Measurements from ENCODE around the gene RB1.

RB1 gene

DNA sequence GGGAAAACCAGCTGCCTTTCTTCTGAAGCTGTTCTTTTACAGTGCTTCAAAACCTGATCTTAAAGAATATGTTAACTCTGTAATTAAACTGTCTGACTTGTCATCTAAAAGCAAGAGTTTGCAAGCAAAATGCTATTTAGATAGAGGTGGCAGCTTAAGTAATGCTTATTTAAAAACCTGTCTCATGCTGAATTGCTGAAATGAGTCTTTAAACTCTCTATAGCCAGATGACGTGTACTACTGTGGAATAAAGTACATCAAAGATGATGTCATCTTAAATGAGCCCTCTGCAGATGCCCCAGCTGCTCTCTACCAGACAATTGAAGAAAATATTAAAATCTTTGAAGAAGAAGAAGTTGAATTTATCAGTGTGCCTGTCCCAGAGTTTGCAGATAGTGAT lies 47.6 kb upstream of the RB1 start:
- Histone ChIP-seq H3K9ac (ENCODE audit: low read depth, low read length) (no peak overlapping the region), H3K36me3 (ENCODE audit: insufficient read depth, low read length) (peaks cover 80% of the 10 kb centered on the region), H3K4me2 (ENCODE audit: insufficient read depth, low read length) (no peak overlapping the region), H3K4me1 (ENCODE audit: insufficient read depth, low read length) (no peaks in the 10 kb centered on the region), H3K79me2 (ENCODE audit: insufficient read depth, low read length) (peaks cover 37% of the 10 kb centered on the region), H3K27ac (ENCODE audit: low read length) (no peak overlapping the region), H3K9me3 (ENCODE audit: insufficient read depth, low read length, severe bottlenecking) (no peaks in the 10 kb centered on the region), H4K20me1 (ENCODE audit: insufficient read depth, low read length) (peaks cover 11% of the 10 kb centered on the region; the same call in 1 of the 2 replicates), H3K27me3 (ENCODE audit: insufficient read depth, low read length, poor library complexity) (no peaks in the 10 kb centered on the region), H3K4me3 (ENCODE audit: low read depth in 1 of 2, low read length in 2 of 2) (no peak overlapping the region), H2AFZ (ENCODE audit: low read depth, low read length) (no peak overlapping the region)
- DNase-seq, result no peak
- TF ChIP-seq, protein P1, sequence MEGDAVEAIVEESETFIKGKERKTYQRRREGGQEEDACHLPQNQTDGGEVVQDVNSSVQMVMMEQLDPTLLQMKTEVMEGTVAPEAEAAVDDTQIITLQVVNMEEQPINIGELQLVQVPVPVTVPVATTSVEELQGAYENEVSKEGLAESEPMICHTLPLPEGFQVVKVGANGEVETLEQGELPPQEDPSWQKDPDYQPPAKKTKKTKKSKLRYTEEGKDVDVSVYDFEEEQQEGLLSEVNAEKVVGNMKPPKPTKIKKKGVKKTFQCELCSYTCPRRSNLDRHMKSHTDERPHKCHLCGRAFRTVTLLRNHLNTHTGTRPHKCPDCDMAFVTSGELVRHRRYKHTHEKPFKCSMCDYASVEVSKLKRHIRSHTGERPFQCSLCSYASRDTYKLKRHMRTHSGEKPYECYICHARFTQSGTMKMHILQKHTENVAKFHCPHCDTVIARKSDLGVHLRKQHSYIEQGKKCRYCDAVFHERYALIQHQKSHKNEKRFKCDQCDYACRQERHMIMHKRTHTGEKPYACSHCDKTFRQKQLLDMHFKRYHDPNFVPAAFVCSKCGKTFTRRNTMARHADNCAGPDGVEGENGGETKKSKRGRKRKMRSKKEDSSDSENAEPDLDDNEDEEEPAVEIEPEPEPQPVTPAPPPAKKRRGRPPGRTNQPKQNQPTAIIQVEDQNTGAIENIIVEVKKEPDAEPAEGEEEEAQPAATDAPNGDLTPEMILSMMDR (IDR thresholded peaks at IDR 0.05; ENCODE audit: borderline replicate concordance, extremely low read depth, low read length, poor library complexity, severe bottlenecking), result no peak
- TF ChIP-seq EZH2 (IDR thresholded peaks at IDR 0.05; ENCODE audit: borderline replicate concordance, low read depth, low read length, severe bottlenecking), result no peak
- ATAC-seq (ENCODE audit: insufficient read depth, low read depth), result no peak

DNA sequence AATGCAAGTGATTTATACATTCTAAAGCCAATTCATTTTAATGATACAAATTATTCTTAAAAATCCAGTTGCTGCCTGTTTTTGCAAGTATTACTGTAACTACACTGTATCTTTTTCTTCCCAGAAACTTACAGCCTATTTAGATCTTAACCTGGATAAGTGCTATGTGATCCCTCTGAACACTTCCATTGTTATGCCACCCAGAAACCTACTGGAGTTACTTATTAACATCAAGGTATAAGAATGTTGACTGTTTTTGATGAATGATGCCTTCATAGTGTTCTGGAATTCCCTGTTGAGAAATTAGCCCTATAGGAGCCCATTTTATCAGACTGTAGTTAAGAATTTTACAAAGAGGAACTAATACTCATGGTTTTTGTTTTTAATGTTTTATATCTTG lies 45.5 kb upstream of the RB1 start:
- TF ChIP-seq, protein P1 (IDR thresholded peaks at IDR 0.05; ENCODE audit: borderline replicate concordance, extremely low read depth, low read length, poor library complexity, severe bottlenecking), result no peak
- TF ChIP-seq EZH2 (IDR thresholded peaks at IDR 0.05; ENCODE audit: borderline replicate concordance, low read depth, low read length, severe bottlenecking), result no peak
- Histone ChIP-seq H3K9ac (ENCODE audit: low read depth, low read length) (no peak overlapping the region), H3K36me3 (ENCODE audit: insufficient read depth, low read length) (peaks cover 93% of the 10 kb centered on the region), H3K4me2 (ENCODE audit: insufficient read depth, low read length) (no peak overlapping the region), H3K9me3 (ENCODE audit: insufficient read depth, low read length, severe bottlenecking) (no peaks in the 10 kb centered on the region), H2AFZ (ENCODE audit: low read depth, low read length) (no peak overlapping the region), H3K4me3 (ENCODE audit: low read depth in 1 of 2, low read length in 2 of 2) (no peak overlapping the region), H3K27me3 (ENCODE audit: insufficient read depth, low read length, poor library complexity) (no peaks in the 10 kb centered on the region), H3K27ac (ENCODE audit: low read length) (no peak overlapping the region), H3K79me2 (ENCODE audit: insufficient read depth, low read length) (peaks cover 17% of the 10 kb centered on the region), H3K4me1 (ENCODE audit: insufficient read depth, low read length) (no peaks in the 10 kb centered on the region), H4K20me1 (ENCODE audit: insufficient read depth, low read length) (0 out of 2 replicates have a peak, but pooled peaks cover 4% of the 10 kb centered on the region)
- no peak for ATAC-seq (ENCODE audit: insufficient read depth, low read depth)
- no peak for DNase-seq

DNA sequence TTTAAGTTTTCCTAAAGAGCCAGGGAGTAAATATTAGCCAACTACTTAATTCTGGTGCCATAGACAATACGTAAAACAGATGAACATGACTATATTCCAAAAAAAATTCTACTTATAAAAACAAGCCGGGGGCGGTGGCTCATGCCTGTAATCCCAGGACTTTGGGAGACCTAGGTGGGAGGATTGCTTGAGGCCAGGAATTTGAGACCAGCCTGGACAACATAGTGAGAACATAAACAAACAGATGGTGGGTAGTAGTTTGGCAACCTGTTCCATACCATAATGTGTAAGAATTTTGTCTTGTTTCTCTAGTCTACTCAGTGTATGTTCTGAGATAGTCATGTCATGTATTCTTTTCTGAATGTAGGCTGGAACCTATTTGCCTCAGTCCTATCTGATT lies 45.1 kb upstream of the RB1 start:
- Histone ChIP-seq H3K9me3 (ENCODE audit: insufficient read depth, low read length, severe bottlenecking) (no peaks in the 10 kb centered on the region), H3K79me2 (ENCODE audit: insufficient read depth, low read length) (peaks cover 14% of the 10 kb centered on the region), H2AFZ (ENCODE audit: low read depth, low read length) (no peak overlapping the region), H3K4me2 (ENCODE audit: insufficient read depth, low read length) (no peak overlapping the region), H3K9ac (ENCODE audit: low read depth, low read length) (no peak overlapping the region), H3K27ac (ENCODE audit: low read length) (no peak overlapping the region), H3K4me1 (ENCODE audit: insufficient read depth, low read length) (no peaks in the 10 kb centered on the region), H3K4me3 (ENCODE audit: low read depth in 1 of 2, low read length in 2 of 2) (no peak overlapping the region), H3K36me3 (ENCODE audit: insufficient read depth, low read length) (peaks cover 95% of the 10 kb centered on the region), H3K27me3 (ENCODE audit: insufficient read depth, low read length, poor library complexity) (no peaks in the 10 kb centered on the region), H4K20me1 (ENCODE audit: insufficient read depth, low read length) (0 out of 2 replicates have a peak, but pooled peaks cover 3% of the 10 kb centered on the region)
- no peak for TF ChIP-seq EZH2 (IDR thresholded peaks at IDR 0.05; ENCODE audit: borderline replicate concordance, low read depth, low read length, severe bottlenecking)
- TF ChIP-seq, protein P1 (IDR thresholded peaks at IDR 0.05; ENCODE audit: borderline replicate concordance, extremely low read depth, low read length, poor library complexity, severe bottlenecking), result no peak
- ATAC-seq (ENCODE audit: insufficient read depth, low read depth) (no peak), DNase-seq (no peak)

DNA sequence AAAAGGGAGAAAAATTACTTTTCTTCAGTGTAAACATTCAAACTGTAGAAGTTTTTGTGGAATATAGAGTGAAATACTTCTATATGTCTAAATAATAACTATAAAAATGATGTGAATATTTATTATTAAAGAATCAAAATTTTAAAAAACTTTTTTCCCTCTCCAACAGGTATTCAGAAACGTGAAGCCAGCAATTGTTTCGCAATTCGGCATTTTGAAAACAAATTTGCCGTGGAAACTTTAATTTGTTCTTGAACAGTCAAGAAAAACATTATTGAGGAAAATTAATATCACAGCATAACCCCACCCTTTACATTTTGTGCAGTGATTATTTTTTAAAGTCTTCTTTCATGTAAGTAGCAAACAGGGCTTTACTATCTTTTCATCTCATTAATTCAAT lies 42.6 kb upstream of the RB1 start:
- Histone ChIP-seq H4K20me1 (ENCODE audit: insufficient read depth, low read length) (no peaks in the 10 kb centered on the region), H3K36me3 (ENCODE audit: insufficient read depth, low read length) (peaks cover 89% of the 10 kb centered on the region), H3K79me2 (ENCODE audit: insufficient read depth, low read length) (peaks cover 5% of the 10 kb centered on the region; the same call in 1 of the 2 replicates)

More for the DNA sequence above, 42.6 kb upstream of the RB1 start:
- Histone ChIP-seq H3K4me1 (ENCODE audit: insufficient read depth, low read length) (no peaks in the 10 kb centered on the region), H3K27ac (ENCODE audit: low read length) (no peak overlapping the region), H2AFZ (ENCODE audit: low read depth, low read length) (no peak overlapping the region), H3K9me3 (ENCODE audit: insufficient read depth, low read length, severe bottlenecking) (no peaks in the 10 kb centered on the region), H3K4me2 (ENCODE audit: insufficient read depth, low read length) (no peak overlapping the region), H3K4me3 (ENCODE audit: low read depth in 1 of 2, low read length in 2 of 2) (no peak overlapping the region), H3K9ac (ENCODE audit: low read depth, low read length) (no peak overlapping the region), H3K27me3 (ENCODE audit: insufficient read depth, low read length, poor library complexity) (no peaks in the 10 kb centered on the region)
- no peak for ATAC-seq (ENCODE audit: insufficient read depth, low read depth)
- no peak for DNase-seq
- TF ChIP-seq EZH2 (IDR thresholded peaks at IDR 0.05; ENCODE audit: borderline replicate concordance, low read depth, low read length, severe bottlenecking), result no peak
- TF ChIP-seq, protein P1 (IDR thresholded peaks at IDR 0.05; ENCODE audit: borderline replicate concordance, extremely low read depth, low read length, poor library complexity, severe bottlenecking), result no peak
